Nephron progenitor cell (in vitro differentiated cells): Measurements from ENCODE around the gene OR8B3.
A peak's percentile ranks its signal among the peaks of the same experiment; 100 is the strongest.

ENCODE experiments used
- DNase-seq: peaks from one replicate; pipeline ENCODE4 v3.0.0; 2021
- H3K27ac Mint-ChIP-seq: 2 replicates; pipeline ENCODE4 v1.8.0; 2021; ENCODE audit warnings: mild to moderate bottlenecking, moderate library complexity, mixed read lengths
- H3K27me3 Mint-ChIP-seq: 2 replicates; pipeline ENCODE4 v1.8.0; 2021; ENCODE audit warnings: mild to moderate bottlenecking, low read depth, mixed read lengths; ENCODE audit not compliant: poor library complexity
- H3K36me3 Mint-ChIP-seq: 2 replicates; pipeline ENCODE4 v1.8.0; 2021; ENCODE audit warnings: low read depth, mixed read lengths
- H3K4me1 Mint-ChIP-seq: 2 replicates; pipeline ENCODE4 v1.8.0; 2021; ENCODE audit warnings: mixed read lengths
- H3K4me3 Mint-ChIP-seq: 2 replicates; pipeline ENCODE4 v1.8.0; 2021; ENCODE audit warnings: mild to moderate bottlenecking, moderate library complexity, mixed read lengths
- H3K9me3 Mint-ChIP-seq: 2 replicates; pipeline ENCODE4 v1.8.0; 2021; ENCODE audit warnings: mild to moderate bottlenecking, moderate library complexity, mixed read lengths
- TF ChIP-seq, protein P1 (sequence below): fragments of 200-600 bp; sonication (generic); IDR thresholded peaks from 2 replicates; pipeline ENCODE4 v1.5.0; 2021; ENCODE audit warnings: antibody characterized with exemption

Gene OR8B3, protein sequence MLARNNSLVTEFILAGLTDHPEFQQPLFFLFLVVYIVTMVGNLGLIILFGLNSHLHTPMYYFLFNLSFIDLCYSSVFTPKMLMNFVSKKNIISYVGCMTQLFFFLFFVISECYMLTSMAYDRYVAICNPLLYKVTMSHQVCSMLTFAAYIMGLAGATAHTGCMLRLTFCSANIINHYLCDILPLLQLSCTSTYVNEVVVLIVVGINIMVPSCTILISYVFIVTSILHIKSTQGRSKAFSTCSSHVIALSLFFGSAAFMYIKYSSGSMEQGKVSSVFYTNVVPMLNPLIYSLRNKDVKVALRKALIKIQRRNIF

DNA sequence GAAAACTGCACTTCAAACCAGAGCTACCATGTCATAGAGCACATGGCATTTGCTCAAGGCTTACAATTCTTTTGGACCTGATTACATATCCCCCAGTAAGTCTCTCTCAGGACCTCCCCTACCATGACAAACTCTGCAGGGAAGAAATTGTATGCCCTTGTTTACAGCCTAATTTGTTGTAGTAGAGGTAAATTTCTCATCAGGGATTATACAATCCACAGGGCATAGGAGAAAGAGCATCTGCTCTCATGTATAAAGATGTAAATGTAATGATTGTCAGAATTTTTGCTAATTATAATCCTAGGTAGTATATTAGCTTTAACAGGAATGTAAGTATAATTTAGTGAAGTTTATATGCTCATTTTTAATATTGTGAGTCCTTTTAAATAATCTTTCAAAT lies at the start of gene OR8B3:
Gene OR8B3, minus strand, starts transcription at position 101 of the 400 bp plus-strand sequence. CDS start 1,673 bp downstream, outside the sequence.
- H3K9me3 Mint-ChIP-seq = peaks cover 10% of the 10 kb centered on the region
- no peak for DNase-seq
- no peaks in the 10 kb centered on the region for H3K4me1 Mint-ChIP-seq
- no peak within 1 kb of the TSS for H3K27ac Mint-ChIP-seq
- no peaks in the 10 kb centered on the region for H3K36me3 Mint-ChIP-seq
- no peak within 1 kb of the TSS for H3K4me3 Mint-ChIP-seq
- peaks cover 13% of the 10 kb centered on the region for H3K27me3 Mint-ChIP-seq
- TF ChIP-seq, protein P1, sequence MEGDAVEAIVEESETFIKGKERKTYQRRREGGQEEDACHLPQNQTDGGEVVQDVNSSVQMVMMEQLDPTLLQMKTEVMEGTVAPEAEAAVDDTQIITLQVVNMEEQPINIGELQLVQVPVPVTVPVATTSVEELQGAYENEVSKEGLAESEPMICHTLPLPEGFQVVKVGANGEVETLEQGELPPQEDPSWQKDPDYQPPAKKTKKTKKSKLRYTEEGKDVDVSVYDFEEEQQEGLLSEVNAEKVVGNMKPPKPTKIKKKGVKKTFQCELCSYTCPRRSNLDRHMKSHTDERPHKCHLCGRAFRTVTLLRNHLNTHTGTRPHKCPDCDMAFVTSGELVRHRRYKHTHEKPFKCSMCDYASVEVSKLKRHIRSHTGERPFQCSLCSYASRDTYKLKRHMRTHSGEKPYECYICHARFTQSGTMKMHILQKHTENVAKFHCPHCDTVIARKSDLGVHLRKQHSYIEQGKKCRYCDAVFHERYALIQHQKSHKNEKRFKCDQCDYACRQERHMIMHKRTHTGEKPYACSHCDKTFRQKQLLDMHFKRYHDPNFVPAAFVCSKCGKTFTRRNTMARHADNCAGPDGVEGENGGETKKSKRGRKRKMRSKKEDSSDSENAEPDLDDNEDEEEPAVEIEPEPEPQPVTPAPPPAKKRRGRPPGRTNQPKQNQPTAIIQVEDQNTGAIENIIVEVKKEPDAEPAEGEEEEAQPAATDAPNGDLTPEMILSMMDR = no peak

DNA sequence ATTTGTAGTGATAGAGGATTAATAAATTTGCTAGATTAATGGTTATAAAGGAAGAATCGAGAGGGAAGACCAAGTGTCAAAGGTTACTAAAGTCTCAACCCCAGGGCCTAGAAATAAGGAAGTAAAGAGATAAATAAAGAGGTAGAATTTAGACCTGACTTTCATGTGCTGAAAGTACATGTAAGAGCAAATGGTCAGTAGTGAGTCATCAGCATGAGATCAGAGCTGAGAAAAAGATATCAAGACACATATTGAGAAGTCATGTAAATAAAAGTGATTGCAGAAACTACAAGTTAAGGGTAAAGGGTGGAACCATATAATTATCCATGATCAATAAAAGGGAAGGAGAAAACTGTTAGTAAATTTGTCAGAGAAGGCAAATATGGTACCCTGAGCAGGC lies 48.1 kb upstream of the OR8B3 start:
- Mint-ChIP-seq H3K4me1 (no peaks in the 10 kb centered on the region), H3K9me3 (peaks cover 7% of the 10 kb centered on the region), H3K27ac (no peak overlapping the region), H3K36me3 (no peaks in the 10 kb centered on the region), H3K27me3 (no peaks in the 10 kb centered on the region), H3K4me3 (no peak overlapping the region)
- TF ChIP-seq, protein P1 = no peak
- DNase-seq = no peak

DNA sequence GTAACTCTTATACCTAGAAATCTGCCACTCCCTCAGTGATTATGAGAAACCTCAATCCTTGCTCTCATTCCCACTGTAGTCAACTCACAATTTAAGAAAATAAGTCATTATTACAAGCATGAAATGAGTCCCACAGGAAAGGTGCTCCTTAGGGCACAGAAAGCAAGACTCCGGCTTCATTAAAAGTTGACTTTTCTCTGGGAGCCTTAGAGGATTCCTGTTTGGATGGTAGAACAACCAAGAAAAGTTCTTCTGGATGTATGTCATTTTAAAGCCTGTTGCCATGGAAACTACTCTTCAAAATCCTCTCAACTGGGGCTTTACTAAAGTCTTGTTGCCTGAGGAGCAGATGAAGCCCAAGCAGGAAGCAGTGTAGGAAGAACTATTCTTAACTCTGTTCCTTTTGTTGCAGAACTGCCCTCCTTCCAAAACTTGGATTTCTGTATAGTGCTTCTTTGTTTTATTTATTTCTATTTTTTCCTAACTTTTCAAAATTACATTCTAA lies 46.9 kb upstream of the OR8B3 start, which contains the start of gene OR8B8:
Gene OR8B8, minus strand, starts transcription at position 51 of the 505 bp plus-strand sequence. CDS start 4,611 bp downstream, outside the sequence.
- H3K36me3 Mint-ChIP-seq = no peaks in the 10 kb centered on the region
- TF ChIP-seq, protein P1 = no peak

DNA sequence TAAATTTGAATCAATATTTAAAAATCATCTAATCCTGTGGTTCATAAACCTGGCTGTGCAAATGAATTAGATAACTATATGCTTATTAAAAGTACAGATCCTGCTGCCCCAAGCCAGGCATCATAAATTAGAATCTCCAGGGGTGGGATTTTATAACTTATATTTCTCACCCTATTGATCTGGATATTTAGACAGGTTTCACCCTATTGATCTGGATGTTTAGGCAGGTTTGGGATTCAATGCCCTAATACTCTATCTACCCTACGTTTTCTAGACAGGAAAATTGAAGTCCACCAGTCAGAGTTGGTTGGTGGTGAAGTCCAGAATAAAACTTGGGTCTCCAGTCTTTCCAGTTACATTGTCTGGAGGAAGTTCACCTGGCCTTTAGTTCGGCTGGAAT lies 44.0 kb upstream of the OR8B3 start:
- no peaks in the 10 kb centered on the region for H3K36me3 Mint-ChIP-seq
- H3K27ac Mint-ChIP-seq = no peak overlapping the region
- H3K4me3 Mint-ChIP-seq = no peak overlapping the region
- no peaks in the 10 kb centered on the region for H3K27me3 Mint-ChIP-seq
- TF ChIP-seq, protein P1 = no peak
- DNase-seq = no peak
- H3K4me1 Mint-ChIP-seq = no peaks in the 10 kb centered on the region
- peaks cover 4% of the 10 kb centered on the region for H3K9me3 Mint-ChIP-seq

More for the DNA sequence above, 46.9 kb upstream of the OR8B3 start, which contains the start of gene OR8B8:
- Mint-ChIP-seq H3K27me3 (no peaks in the 10 kb centered on the region), H3K9me3 (no peaks in the 10 kb centered on the region), H3K4me3 (no peak within 1 kb of the TSS), H3K4me1 (no peaks in the 10 kb centered on the region), H3K27ac (peak within 1 kb of the TSS; percentile 0)
- DNase-seq = no peak

DNA sequence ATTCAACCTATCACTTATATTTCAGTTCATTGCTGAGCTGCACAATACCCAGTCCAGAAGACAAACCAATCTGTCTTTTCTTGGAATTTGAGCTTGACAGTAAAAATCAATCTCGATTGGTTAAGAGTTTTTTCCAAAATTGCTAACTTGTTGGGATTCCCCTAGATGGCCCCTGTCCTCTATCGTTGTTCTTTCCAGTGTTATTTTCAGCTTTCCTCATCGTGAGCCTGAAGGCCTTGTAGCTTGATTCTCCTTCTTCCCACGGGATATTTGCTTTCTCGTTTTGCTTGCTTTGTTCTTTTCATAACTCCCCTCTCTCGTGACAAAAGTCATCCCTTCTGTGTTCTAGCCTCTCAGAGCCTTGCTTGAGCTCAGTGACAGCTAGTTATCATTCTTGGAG lies 43.6 kb upstream of the OR8B3 start:
- Mint-ChIP-seq H3K27me3 (no peaks in the 10 kb centered on the region), H3K36me3 (no peaks in the 10 kb centered on the region), H3K27ac (no peak overlapping the region), H3K4me1 (no peaks in the 10 kb centered on the region), H3K4me3 (no peak overlapping the region), H3K9me3 (peaks cover 4% of the 10 kb centered on the region)
- TF ChIP-seq, protein P1 = no peak
- no peak for DNase-seq

DNA sequence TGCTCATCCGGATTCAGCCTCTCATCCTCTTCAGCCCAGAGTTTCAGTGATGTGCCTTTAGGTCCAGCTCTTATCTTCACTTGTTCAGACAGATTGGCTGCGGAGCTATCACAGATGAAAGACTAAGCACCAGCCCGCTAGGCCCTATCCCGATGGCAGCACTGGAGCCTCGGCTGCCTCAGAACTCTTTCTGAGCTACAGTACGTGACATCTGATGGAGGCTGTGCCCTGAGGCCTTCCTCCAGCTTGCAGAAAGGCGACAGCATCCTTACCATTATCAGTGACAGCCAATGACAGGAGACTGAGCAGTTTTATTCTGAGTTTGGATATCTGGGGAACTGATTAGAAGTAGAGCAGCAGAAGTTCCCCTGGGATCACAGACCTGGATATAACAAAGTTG lies 42.7 kb upstream of the OR8B3 start:
- Mint-ChIP-seq H3K27ac (no peak overlapping the region), H3K9me3 (peaks cover 4% of the 10 kb centered on the region), H3K4me3 (no peak overlapping the region), H3K36me3 (no peaks in the 10 kb centered on the region), H3K27me3 (no peaks in the 10 kb centered on the region), H3K4me1 (no peaks in the 10 kb centered on the region)
- no peak for DNase-seq
- TF ChIP-seq, protein P1 = no peak
